ENCODE measurements around the gene CDH24. TPM values are rescaled to one million over a fixed set of nuclear protein-coding genes. Genes with fewer than 3 reads are reported as not detected.
A peak's percentile ranks its signal among the peaks of the same experiment; 100 is the strongest.

CDH24 gene
- total RNA-seq, 6 donors from 2014 or later = 2.0 to 8.0 (median 4.2) TPM

GRCh38 chr14:23068789-23069412, 11.6 kb upstream of the CDH24 start:
- no peak overlapping the region for H3K4me3 ChIP-seq
- peak overlapping the region in 2 of 4 donors; percentile 34 to 85 for H3K27ac ChIP-seq
- WGBS, 2 donors = 30% methylated on average over 8 of the region's 8 CpGs
- TF ChIP-seq POLR2AphosphoS5 (IDR thresholded peaks at IDR 0.05) (no peak), CTCF (IDR thresholded peaks at IDR 0.05) (peak; percentile 88 to 95 (median 93))
- DNase-seq (peak in 1 of 2 donors; percentile 82), ATAC-seq (ENCODE audit: low FRiP score in 2 of 2) (peak; percentile 90 to 91)
- H3K27me3 ChIP-seq = no peaks in the 10 kb centered on the region
- H3K9me3 ChIP-seq = no peaks in the 10 kb centered on the region
- H3K36me3 ChIP-seq = peaks cover 18 to 74% (median 64%) of the 10 kb centered on the region in 4 donors
- peaks cover 17 to 43% (median 34%) of the 10 kb centered on the region in 4 donors for H3K4me1 ChIP-seq

GRCh38 chr14:23067847-23068788, 10.8 kb upstream of the CDH24 start:
- Histone ChIP-seq H3K36me3 (peaks cover 24 to 74% (median 66%) of the 10 kb centered on the region in 4 donors), H3K4me1 (peaks cover 17 to 43% (median 34%) of the 10 kb centered on the region in 4 donors), H3K27me3 (no peaks in the 10 kb centered on the region), H3K27ac (peak overlapping the region in 2 of 4 donors; percentile 34 to 85), H3K4me3 (no peak overlapping the region), H3K9me3 (no peaks in the 10 kb centered on the region)
- ATAC-seq (ENCODE audit: low FRiP score in 2 of 2) (no peak), DNase-seq (peak in 1 of 2 donors; percentile 12)
- WGBS, 2 donors = 82 to 85% methylated on average over 12 to 14 of the region's 14 CpGs
- TF ChIP-seq POLR2AphosphoS5 (IDR thresholded peaks at IDR 0.05) (no peak), CTCF (IDR thresholded peaks at IDR 0.05) (no peak), POLR2A (IDR thresholded peaks at IDR 0.05) (no peak), EP300 (IDR thresholded peaks at IDR 0.05) (no peak)

DNA sequence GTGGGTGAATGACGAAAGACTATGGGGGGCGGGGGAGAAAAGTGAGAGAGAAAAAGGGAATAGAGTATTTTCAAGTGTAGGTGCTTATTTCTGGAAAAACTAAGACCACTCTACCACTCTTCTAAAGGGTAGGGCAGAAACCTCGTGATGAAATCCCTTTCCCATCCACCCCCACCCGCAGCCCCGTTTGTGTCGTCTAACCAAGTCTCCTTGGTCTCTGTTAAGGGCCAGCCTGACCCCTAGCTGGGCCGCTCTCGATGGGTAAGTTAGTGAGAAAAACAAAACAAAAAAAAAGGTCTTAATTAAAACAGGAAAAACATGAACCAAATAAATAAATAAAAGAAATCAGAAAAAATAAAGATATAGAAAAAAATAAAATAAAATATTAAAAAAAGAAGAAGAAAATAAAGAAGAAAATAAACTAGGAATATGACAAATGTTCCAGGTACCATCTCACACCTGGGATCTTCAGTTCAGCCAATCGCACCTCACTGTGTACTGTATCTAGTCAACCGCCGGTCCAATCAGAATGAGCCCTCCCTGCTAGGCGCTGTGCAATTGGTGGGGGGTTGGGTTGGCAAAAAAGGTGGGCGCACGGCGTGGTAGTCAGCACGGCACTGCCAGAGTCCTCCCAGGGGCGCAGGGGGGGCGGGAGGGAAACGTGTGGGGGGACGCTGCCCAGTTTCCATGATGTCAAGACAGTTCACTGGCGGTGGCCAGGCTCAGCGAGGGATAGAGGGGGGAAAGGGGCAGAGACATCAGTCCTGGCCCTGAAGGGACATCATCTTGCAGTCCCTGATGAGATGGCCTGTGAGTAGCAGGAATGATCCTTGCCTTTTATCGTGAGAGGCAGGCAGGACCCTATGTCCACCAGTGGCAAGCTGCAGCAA, 9.8 kb upstream of the CDH24 start:
- H3K4me1 ChIP-seq = peaks cover 22 to 41% (median 34%) of the 10 kb centered on the region in 4 donors
- DNase-seq = peak; percentile 12 to 34
- no peak for ATAC-seq (ENCODE audit: low FRiP score in 2 of 2)
- H3K36me3 ChIP-seq = peaks cover 26 to 75% (median 67%) of the 10 kb centered on the region in 4 donors
- 90 to 91% methylated on average over 22 to 23 of the region's 23 CpGs for WGBS, 2 donors
- peak overlapping the region in 1 of 4 donors; percentile 17 for H3K27ac ChIP-seq
- H3K9me3 ChIP-seq = no peaks in the 10 kb centered on the region
- no peak overlapping the region for H3K4me3 ChIP-seq
- TF ChIP-seq POLR2A (IDR thresholded peaks at IDR 0.05) = no peak
- TF ChIP-seq POLR2AphosphoS5 (IDR thresholded peaks at IDR 0.05) = no peak
- no peak for TF ChIP-seq CTCF (IDR thresholded peaks at IDR 0.05)
- no peak for TF ChIP-seq EP300 (IDR thresholded peaks at IDR 0.05)
- H3K27me3 ChIP-seq = no peaks in the 10 kb centered on the region

DNA sequence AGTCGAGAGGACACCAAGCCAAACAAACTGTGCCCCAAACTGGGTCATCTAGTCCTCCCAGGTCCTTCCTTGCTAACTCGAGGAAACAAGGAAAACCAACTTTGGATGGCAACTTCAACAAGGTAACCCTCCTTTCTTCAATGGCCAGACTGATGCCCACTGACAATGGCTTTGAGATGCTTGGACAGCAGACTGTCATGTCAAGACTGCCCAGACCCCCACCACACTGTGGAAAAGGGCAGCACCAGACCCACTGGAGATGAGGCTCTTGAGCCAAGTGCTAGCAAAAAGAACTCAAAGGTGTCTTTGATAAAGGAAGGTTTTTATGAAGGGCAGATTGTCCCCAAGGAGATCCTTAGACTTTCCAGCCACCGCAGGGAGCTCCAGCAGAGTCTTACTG, 9.0 kb upstream of the CDH24 start:
- Histone ChIP-seq H3K4me1 (peaks cover 18 to 36% (median 31%) of the 10 kb centered on the region in 4 donors), H3K4me3 (no peak overlapping the region), H3K27me3 (no peaks in the 10 kb centered on the region), H3K9me3 (no peaks in the 10 kb centered on the region), H3K27ac (peak overlapping the region in 1 of 4 donors; percentile 17), H3K36me3 (peaks cover 30 to 82% (median 72%) of the 10 kb centered on the region in 4 donors)
- DNase-seq (peak in 1 of 2 donors; percentile 12), ATAC-seq (ENCODE audit: low FRiP score in 2 of 2) (no peak)
- no peak for TF ChIP-seq POLR2AphosphoS5 (IDR thresholded peaks at IDR 0.05)
- no peak for TF ChIP-seq POLR2A (IDR thresholded peaks at IDR 0.05)
- TF ChIP-seq CTCF (IDR thresholded peaks at IDR 0.05) = no peak
- WGBS, 2 donors = 79 to 84% methylated on average over 3 of the region's 3 CpGs

All from upper lobe of left lung (tissue), 6 donors.